Right atrium auricular region (tissue), 2 donors: ENCODE results near the gene ISOC2. TPM values are rescaled to one million over a fixed set of nuclear protein-coding genes. Genes with fewer than 3 reads are reported as not detected.
"Not testable (repeated sequence)": the region's sequence is repeated elsewhere in the genome, so short reads cannot be mapped to it uniquely, and the experiment has no call there.

Source experiments
- DNase-seq: peaks from one replicate; pipeline ENCODE4 v3.0.0-alpha.2; 2019; ENCODE audit warnings: low spot score
- H3K27ac ChIP-seq, 2 donors: fragments of 200-600 bp; sonication (generic); 1 replicate in 1 of 2; 2 replicates in 1 of 2; pipeline ENCODE4 v1.5.1; 2016 to 2019
- H3K27me3 ChIP-seq, 2 donors: fragments of 200-600 bp; sonication (generic); one replicate each; pipeline versions ENCODE4 v1.5.1 to v1.6.0; 2017 to 2019
- H3K36me3 ChIP-seq: fragments of 200-600 bp; sonication (generic); one replicate; pipeline ENCODE4 v1.5.1; 2016
- H3K4me1 ChIP-seq, 2 donors: fragments of 200-600 bp; sonication (generic); one replicate each; pipeline versions ENCODE4 v1.5.1 to v1.6.0; 2017 to 2019
- H3K4me3 ChIP-seq, 2 donors: fragments of 200-600 bp; sonication (generic); 1 replicate in 1 of 2; 2 replicates in 1 of 2; pipeline ENCODE4 v1.5.1; 2017 to 2019; ENCODE audit warnings: mild to moderate bottlenecking in 1 of 2, moderate library complexity in 1 of 2
- H3K9me3 ChIP-seq, 2 donors: fragments of 200-600 bp; sonication (generic); one replicate each; pipeline ENCODE4 v1.5.1; 2019
- total RNA-seq, 2 donors: library from RNA; depleted of rRNA; stranded (reverse); fragments of >200 nt; gene quantifications; one replicate each; pipeline ENCODE4 v1.1.0, GENCODE V29; 2016
- TF ChIP-seq, protein P1 (sequence below), 2 donors: fragments of 200-600 bp; sonication (generic); IDR thresholded peaks; one replicate each; pipeline ENCODE4 v1.5.1; 2019; ENCODE audit warnings: antibody characterized with exemption in 2 of 2

The ISOC2 gene
- total RNA-seq, 2 donors from 2014 or later, result 87.0 to 92.2 TPM

DNA sequence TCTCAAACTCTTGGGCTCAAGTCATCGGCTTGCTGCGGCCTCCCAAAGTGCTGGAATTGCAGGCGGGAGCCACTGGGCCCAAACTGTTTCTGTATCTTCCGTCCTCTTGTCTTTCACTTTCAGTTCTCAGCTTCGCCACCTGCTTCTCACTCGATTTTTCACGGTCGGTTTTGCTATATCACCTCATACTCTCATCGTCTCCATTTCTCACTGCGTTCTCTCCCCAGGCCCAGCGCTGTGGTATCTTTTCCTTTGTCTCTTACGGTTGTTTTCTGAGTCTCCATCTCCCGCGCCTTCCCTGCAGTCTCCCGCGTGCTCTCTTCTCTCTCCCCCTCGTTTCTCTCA, 41.7 kb upstream of the ISOC2 start:
- Histone ChIP-seq H3K4me1 (peaks cover 0 to 10% of the 10 kb centered on the region in 2 donors), H3K27ac (no peak overlapping the region), H3K36me3 (no peaks in the 10 kb centered on the region), H3K4me3 (no peak overlapping the region), H3K27me3 (no peaks in the 10 kb centered on the region), H3K9me3 (no peaks in the 10 kb centered on the region)
- TF ChIP-seq, protein P1, sequence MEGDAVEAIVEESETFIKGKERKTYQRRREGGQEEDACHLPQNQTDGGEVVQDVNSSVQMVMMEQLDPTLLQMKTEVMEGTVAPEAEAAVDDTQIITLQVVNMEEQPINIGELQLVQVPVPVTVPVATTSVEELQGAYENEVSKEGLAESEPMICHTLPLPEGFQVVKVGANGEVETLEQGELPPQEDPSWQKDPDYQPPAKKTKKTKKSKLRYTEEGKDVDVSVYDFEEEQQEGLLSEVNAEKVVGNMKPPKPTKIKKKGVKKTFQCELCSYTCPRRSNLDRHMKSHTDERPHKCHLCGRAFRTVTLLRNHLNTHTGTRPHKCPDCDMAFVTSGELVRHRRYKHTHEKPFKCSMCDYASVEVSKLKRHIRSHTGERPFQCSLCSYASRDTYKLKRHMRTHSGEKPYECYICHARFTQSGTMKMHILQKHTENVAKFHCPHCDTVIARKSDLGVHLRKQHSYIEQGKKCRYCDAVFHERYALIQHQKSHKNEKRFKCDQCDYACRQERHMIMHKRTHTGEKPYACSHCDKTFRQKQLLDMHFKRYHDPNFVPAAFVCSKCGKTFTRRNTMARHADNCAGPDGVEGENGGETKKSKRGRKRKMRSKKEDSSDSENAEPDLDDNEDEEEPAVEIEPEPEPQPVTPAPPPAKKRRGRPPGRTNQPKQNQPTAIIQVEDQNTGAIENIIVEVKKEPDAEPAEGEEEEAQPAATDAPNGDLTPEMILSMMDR (IDR thresholded peaks at IDR 0.05), result no peak
- DNase-seq, result no peak

DNA sequence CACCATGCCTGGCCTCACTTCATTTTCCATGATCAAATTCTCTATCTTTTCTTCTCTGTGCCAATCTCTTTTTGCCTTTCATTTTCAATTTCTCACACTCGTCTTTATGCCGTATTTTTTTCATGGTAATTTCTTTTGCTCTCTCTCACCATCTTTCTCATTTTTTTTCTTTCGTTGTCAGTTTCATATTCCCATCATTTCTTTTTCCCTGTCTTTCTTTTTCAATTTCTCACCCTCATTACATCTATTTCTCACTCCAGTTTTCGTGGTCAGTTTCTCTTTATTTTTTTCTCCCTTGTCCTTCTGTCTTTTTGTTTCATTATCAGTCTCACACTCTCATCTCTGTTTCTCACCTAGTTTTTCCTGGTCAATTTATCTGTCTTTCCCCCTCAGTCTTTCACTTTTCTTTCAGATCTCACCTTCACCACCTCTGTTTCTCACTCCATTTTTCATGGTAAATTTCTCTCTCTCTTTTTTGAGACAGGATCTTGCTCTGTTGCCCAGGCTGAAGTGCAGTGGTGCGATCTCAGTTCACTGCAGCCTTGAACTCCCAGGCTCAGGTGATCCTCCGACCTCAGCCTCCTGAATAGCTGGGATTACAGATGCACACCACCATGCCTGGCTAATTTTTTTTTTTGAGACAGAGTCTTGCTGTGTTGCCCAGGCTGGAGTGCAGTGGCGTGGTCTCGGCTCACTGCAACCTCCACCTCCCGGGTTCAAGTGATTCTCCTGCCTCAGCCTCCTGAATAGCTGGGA, 40.9 kb upstream of the ISOC2 start:
- Histone ChIP-seq H3K9me3 (no peaks in the 10 kb centered on the region), H3K4me3 (no peak overlapping the region), H3K27ac (no peak overlapping the region), H3K4me1 (peaks cover 0 to 10% of the 10 kb centered on the region in 2 donors), H3K27me3 (no peaks in the 10 kb centered on the region), H3K36me3 (no peaks in the 10 kb centered on the region)
- TF ChIP-seq, protein P1 (IDR thresholded peaks at IDR 0.05), result no peak
- DNase-seq, result no peak

DNA sequence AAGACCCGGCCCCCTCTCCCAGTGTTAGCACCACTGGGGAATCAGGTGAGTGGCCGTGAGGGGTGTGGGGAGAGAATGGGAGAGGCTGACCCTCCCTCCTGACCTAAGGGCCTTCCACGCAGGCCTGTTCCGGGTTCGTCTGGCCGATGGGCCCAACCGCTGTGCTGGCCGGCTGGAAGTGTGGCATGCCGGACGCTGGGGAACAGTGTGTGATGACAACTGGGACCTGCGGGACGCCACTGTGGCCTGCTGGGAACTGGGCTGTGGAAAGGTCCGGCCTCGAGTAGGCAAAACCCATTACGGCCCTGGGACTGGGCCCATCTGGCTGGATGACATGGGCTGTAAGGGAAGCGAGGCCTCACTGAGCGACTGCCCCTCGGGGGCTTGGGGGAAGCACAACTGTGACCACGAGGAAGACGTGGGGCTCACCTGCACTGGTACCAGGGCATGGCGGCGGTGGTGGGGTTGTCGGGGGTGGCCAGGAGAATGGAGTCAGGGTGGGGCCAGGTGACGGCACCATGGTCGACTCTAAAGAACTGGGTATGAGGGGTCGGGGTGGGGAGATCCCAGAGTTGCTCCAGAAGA, 39.0 kb upstream of the ISOC2 start:
- H3K36me3 ChIP-seq, result no peaks in the 10 kb centered on the region
- H3K9me3 ChIP-seq, result no peaks in the 10 kb centered on the region
- H3K4me3 ChIP-seq, result no peak overlapping the region
- TF ChIP-seq, protein P1 (IDR thresholded peaks at IDR 0.05), result no peak
- no peak for DNase-seq
- H3K27me3 ChIP-seq, result no peaks in the 10 kb centered on the region
- peaks cover 0 to 10% of the 10 kb centered on the region in 2 donors for H3K4me1 ChIP-seq
- H3K27ac ChIP-seq, result no peak overlapping the region

DNA sequence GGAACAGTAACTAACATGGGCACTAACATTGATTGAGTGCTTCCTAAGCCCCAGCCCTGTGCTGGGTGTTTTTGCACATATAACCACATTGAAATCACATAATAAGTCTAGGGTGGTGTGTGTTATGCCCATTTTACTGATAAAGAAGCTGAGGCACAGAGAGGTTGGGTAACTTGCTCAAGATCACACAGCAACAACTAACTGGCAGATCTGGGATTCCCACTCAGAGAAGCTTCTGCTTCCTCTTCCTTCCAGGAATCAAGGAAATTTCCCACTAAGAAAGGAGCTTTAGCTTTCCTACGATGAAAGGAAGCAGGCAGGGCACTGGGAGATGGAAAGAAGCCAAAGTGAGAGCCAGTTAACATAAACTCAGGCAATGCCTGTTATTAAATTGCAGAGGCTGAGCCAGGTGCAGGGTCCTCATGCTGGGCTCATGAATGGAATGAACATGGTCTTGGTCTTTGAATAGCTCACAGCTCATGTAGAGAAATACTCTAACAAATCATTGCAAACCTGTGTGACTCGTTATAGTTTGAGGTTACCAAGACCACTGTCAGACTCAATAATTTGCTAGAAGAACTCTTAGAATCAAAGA, 36.9 kb upstream of the ISOC2 start:
- TF ChIP-seq, protein P1 (IDR thresholded peaks at IDR 0.05), result no peak
- H3K27me3 ChIP-seq, result no peaks in the 10 kb centered on the region
- no peaks in the 10 kb centered on the region for H3K36me3 ChIP-seq

DNA sequence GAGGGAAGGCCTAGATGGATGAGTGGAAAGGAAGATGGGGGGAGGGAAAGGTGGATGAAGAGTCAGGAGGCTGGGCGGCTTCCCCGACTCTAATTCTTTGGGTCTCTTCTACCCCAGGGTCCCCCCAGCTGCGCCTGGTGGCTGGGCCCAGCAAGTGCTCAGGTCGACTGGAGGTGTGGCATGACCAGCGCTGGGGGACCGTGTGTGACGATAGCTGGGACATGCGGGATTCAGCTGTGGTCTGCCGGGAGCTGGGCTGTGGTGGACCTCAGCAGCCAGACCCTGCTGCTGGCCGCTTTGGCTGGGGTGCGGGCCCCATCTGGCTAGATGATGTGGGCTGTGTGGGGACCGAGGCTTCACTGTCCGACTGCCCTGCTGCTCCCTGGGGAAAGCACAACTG, 36.3 kb upstream of the ISOC2 start:
- Histone ChIP-seq H3K27me3 (no peaks in the 10 kb centered on the region), H3K4me1 (peaks cover 0 to 13% of the 10 kb centered on the region in 2 donors), H3K27ac (no peak overlapping the region), H3K36me3 (no peaks in the 10 kb centered on the region), H3K4me3 (no peak overlapping the region), H3K9me3 (no peaks in the 10 kb centered on the region)
- TF ChIP-seq, protein P1 (IDR thresholded peaks at IDR 0.05), result no peak
- DNase-seq, result no peak

More for the DNA sequence above, 36.9 kb upstream of the ISOC2 start:
- no peaks in the 10 kb centered on the region for H3K9me3 ChIP-seq
- H3K27ac ChIP-seq, result no peak overlapping the region
- DNase-seq, result no peak
- peaks cover 0 to 9% of the 10 kb centered on the region in 2 donors for H3K4me1 ChIP-seq
- no peak overlapping the region for H3K4me3 ChIP-seq

DNA sequence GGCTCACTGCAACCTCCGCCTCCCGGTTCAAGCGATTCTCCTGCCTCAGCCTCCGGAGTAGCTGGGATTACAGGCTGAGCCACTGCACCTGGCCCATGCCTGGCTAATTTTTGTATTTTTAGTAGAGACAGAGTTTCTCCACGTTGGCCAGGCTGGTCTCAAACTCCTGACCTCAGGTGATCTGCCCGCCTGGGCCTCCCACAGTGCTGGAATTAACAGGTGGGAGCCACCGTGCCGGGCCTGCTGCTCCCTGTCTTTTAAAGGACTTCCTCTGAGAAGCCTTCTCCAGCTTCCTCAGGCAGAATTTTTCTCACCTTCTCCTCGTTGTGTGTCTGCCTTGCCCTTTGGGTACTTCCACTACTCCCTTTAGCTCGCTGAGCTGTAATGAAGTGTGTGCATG, 35.4 kb upstream of the ISOC2 start:
- DNase-seq, H3K27ac ChIP-seq, H3K36me3 ChIP-seq, H3K4me3 ChIP-seq, H3K9me3 ChIP-seq, H3K27me3 ChIP-seq: not testable (repeated sequence)
- peaks cover 0 to 17% of the 10 kb centered on the region in 2 donors for H3K4me1 ChIP-seq
